OCI-LY3 (cell line): ENCODE data around the gene C9orf78.

ENCODE experiments used
- EZH2phosphoT487 ChIP-seq: fragments of 200-600 bp; shearing (Covaris generic); IDR thresholded peaks from 2 replicates; pipeline ENCODE4 v1.6.1; 2018; ENCODE audit warnings: antibody characterized with exemption, mixed run types, low read depth
- TF ChIP-seq, protein P1 (sequence below): fragments of 200-600, 300-600 bp; sonication (generic); IDR thresholded peaks from 2 replicates; pipeline ENCODE4 v1.5.1; 2014; ENCODE audit warnings: antibody characterized with exemption, low read length, low read depth

DNA sequence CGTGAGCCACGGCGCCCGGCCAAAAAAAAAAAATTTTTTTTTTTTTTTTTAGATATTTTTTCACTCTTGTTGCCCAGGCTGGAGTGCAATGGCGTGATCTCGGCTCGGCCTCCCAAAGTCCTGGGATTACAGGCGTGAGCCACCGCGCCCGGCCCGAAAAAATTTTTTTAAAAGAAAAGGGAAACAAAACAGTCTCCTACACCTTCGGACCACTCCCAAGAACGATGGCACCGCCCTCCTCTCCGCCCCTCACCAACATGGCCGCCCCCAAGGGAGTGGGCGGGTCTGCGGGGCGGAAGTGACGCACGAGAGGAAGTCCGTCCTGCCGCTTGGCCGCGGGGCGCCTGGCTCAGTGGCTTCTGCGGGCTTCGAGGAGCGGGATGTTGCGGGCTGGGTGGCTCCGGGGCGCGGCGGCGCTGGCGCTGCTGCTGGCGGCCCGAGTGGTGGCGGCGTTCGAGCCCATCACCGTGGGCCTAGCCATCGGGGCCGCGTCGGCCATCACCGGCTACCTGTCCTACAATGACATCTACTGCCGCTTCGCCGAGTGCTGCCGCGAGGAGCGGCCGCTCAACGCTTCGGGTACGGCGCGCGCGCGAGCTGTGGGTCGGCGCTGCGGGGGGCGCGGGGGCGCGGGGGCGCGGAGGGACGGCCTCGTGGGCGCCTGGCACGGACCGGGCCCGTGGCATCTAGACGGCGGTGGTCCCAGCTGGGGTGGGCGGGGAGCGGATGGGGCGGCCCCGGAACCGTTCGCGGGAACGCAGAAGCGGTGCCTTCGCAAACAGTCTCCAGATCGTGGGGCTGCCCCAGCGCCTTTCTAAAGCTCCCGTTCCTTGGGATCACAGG lies 32.0 kb downstream of the C9orf78 start, which contains the start of gene TOR1B:
- TF ChIP-seq, protein P1, sequence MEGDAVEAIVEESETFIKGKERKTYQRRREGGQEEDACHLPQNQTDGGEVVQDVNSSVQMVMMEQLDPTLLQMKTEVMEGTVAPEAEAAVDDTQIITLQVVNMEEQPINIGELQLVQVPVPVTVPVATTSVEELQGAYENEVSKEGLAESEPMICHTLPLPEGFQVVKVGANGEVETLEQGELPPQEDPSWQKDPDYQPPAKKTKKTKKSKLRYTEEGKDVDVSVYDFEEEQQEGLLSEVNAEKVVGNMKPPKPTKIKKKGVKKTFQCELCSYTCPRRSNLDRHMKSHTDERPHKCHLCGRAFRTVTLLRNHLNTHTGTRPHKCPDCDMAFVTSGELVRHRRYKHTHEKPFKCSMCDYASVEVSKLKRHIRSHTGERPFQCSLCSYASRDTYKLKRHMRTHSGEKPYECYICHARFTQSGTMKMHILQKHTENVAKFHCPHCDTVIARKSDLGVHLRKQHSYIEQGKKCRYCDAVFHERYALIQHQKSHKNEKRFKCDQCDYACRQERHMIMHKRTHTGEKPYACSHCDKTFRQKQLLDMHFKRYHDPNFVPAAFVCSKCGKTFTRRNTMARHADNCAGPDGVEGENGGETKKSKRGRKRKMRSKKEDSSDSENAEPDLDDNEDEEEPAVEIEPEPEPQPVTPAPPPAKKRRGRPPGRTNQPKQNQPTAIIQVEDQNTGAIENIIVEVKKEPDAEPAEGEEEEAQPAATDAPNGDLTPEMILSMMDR, result no peak
- no peak for TF ChIP-seq EZH2phosphoT487
